ENCODE data around the gene NR4A2. TPM values are rescaled to one million over a fixed set of nuclear protein-coding genes. Genes with fewer than 3 reads are reported as not detected.
A peak's percentile ranks its signal among the peaks of the same experiment; 100 is the strongest.

The NR4A2 gene
- 67.7 TPM for total RNA-seq
- long read RNA-seq, transcript NR4A2-201 (8 exons, 3,472 nt) = major isoform, 11 of 122 reads
- long read RNA-seq, transcript NR4A2-209 (8 exons, 2,642 nt) = minor isoform, 6 of 122 reads
- long read RNA-seq, partial matches to known transcripts = 54 of 122 reads
- long read RNA-seq, other reads (novel, unspliced or antisense) = 50 of 122 reads

GRCh38 chr2:156332534-156333273 lies at the start of gene NR4A2:
NR4A2 (minus strand) TSS chr2:156332721; CDS start chr2:156330186, 2,535 bp downstream.
- DNase-seq (ENCODE audit: low spot score) = peak; percentile 98

- no peak for DNase-seq (ENCODE audit: low spot score)
Measured at GRCh38 chr2:156380117-156380645, 47.7 kb upstream of the NR4A2 start.

- no peak for DNase-seq (ENCODE audit: low spot score)
Measured at GRCh38 chr2:156379714-156380113, 47.2 kb upstream of the NR4A2 start.

- DNase-seq (ENCODE audit: low spot score) = no peak
Measured at GRCh38 chr2:156379071-156379470, 46.5 kb upstream of the NR4A2 start.

- no peak for DNase-seq (ENCODE audit: low spot score)
Measured at GRCh38 chr2:156366753-156367152, 34.2 kb upstream of the NR4A2 start.

- no peak for DNase-seq (ENCODE audit: low spot score)
Measured at GRCh38 chr2:156363141-156363540, 30.6 kb upstream of the NR4A2 start.

GRCh38 chr2:156356014-156356754 lies 23.7 kb upstream of the NR4A2 start:
- no peak for DNase-seq (ENCODE audit: low spot score)

GRCh38 chr2:156352911-156353310 lies 20.4 kb upstream of the NR4A2 start:
- DNase-seq (ENCODE audit: low spot score) = no peak

GRCh38 chr2:156350374-156351142 lies 18.0 kb upstream of the NR4A2 start:
- DNase-seq (ENCODE audit: low spot score) = no peak

GRCh38 chr2:156349605-156350004 lies 17.1 kb upstream of the NR4A2 start:
- no peak for DNase-seq (ENCODE audit: low spot score)

GRCh38 chr2:156349161-156349560 lies 16.6 kb upstream of the NR4A2 start:
- DNase-seq (ENCODE audit: low spot score) = no peak

- no peak for DNase-seq (ENCODE audit: low spot score)
Measured at GRCh38 chr2:156347431-156347830, 14.9 kb upstream of the NR4A2 start.

GRCh38 chr2:156346731-156347130 lies 14.2 kb upstream of the NR4A2 start:
- DNase-seq (ENCODE audit: low spot score) = no peak

GRCh38 chr2:156345582-156345981 lies 13.1 kb upstream of the NR4A2 start:
- no peak for DNase-seq (ENCODE audit: low spot score)

GRCh38 chr2:156343940-156344301 lies 11.4 kb upstream of the NR4A2 start:
- no peak for DNase-seq (ENCODE audit: low spot score)

GRCh38 chr2:156343096-156343939 lies 10.8 kb upstream of the NR4A2 start:
- DNase-seq (ENCODE audit: low spot score) = no peak

- DNase-seq (ENCODE audit: low spot score) = peak; percentile 97
Measured at GRCh38 chr2:156342254-156343095, 10.0 kb upstream of the NR4A2 start.

GRCh38 chr2:156341452-156342253 lies 9.1 kb upstream of the NR4A2 start:
- peak; percentile 96 for DNase-seq (ENCODE audit: low spot score)
